Renal cortex interstitium (tissue), 11 donors: ENCODE measurements around the gene SLC9C1. TPM values are rescaled to one million over a fixed set of nuclear protein-coding genes. Genes with fewer than 3 reads are reported as not detected.

ENCODE experiments used
- DNase-seq, 11 donors: peaks; one replicate each; pipeline ENCODE4 v3.0.0-alpha.2; 2013; ENCODE audit warnings: low read depth in 9 of 11, low spot score in 4 of 11; ENCODE audit errors: extremely low read depth in 1 of 11
- polyA plus RNA-seq, 3 donors: library from polyadenylated mRNA; unstranded; fragments of 120-200 nt; gene quantifications; one replicate each; pipeline ENCODE4 v1.2.1, GENCODE V29; 2013; ENCODE audit not compliant: insufficient read length in 3 of 3

The SLC9C1 gene
- polyA plus RNA-seq, 3 donors: 0.61 to 0.65 (median 0.62) TPM

DNA sequence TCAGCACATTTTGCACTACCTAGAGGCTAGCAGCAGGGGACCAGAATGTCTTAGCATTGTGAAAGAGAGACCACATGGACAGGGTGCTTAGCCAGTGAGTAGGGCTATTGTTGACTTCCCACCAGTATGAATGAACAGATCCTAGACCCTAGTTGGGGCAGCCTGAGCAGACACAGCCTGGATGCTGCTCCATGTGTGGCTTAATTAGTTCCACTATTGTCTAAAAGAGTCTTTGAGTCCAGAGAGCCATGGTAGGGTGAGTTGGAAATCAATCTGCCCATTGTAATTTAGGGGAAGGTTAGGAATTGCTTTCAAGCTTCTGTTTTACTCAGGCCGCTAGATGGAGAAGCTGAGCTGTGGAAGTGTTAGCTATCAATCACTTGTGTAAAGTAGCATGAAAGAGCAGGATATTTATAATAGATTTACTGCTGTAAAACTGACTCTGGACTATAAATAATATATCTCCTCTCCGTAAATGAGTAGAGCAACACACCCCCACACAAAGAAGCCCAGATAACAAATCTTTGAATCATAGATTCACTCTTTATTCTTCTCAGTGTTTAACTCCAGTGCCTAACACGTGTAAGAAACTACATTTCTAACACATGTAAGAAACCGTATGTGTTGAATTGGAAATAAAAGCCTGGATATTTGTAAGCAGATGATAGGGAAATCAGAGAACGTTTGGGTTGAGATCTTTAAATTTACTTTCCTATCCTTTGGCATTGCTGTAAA, 156.9 kb downstream of the SLC9C1 start:
- DNase-seq: peak in 8 of 11 donors; percentile 34 to 67 (median 48)

DNA sequence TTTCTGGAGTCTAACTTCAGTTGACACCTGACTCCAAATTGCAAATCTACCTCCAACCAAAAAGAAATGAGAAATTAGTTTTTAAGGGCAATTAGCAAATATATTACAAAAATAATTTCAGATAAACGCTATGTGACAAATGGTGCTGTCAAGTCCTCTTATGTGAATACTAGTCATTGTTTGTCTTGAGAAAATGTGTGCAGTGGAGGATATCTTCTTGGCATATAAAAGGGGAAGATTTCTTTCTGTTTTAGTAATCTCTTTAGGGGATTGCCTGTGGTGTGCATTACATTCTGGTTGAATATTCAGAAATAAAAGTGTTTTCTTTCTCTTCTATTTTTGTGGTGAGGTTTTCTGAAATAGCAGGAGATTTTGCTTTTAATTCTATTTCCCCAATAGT, 158.0 kb downstream of the SLC9C1 start:
- DNase-seq: no peak

GRCh38 chr3:112134335-112135124, 159.5 kb downstream of the SLC9C1 start:
- DNase-seq: no peak

DNA sequence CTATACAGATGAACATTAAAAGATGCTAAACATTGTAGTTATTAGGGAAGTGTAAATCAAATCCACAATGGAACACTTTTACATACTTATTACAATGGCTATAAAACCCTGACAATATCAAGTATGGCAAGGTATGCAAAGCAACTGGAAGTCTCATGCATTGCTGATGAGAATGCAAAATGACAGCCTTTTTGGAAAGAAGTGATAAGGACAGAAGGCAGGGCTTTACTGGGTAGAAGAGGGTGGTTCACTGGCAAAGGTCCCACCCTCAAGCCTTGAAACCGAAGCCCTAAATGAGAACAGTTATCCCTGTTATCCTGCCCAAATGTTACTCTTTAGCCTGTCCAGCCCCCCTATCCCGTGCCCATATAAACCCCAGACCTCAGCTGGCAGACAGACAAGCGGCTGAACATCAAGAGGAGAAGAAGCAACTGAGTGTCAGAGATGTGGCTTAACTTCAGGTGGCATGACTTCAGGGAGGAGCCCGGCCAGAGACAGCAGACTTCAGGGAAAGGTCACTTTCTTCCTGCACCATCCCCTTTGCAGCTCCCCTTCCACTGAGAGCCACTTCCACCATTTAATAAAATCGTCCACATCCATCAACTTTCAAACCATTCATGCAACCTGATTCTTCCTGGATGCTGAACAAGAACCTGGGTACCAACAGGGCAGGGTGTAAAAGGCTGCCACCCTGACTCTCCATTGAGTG, 160.2 kb downstream of the SLC9C1 start:
- no peak for DNase-seq

GRCh38 chr3:112132975-112133448, 161.0 kb downstream of the SLC9C1 start, which contains the start of gene GCSAM:
TSS of gene GCSAM (minus strand) at chr3:112133248. CDS start at chr3:112133120, 128 bp downstream.
- no peak for DNase-seq

DNA sequence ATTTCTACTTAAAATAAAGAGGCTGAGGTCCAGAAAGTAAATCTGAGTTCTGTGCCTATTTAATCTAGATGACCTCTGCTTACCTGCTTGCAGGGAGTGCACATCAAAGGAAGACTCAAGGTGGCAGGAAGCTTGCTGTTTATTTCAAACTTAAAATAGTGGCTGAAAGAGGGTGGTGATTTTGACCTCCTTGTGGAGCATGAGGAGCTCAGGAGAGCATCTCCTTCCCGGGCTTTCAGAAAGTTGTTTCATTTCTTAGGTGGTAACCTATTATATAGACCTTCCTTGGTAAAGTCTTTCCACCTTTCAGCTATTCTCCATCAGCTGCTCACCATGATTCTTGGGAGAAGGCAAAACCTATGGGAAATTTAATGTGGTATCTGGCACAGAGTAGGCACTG, 161.5 kb downstream of the SLC9C1 start:
- DNase-seq: no peak

DNA sequence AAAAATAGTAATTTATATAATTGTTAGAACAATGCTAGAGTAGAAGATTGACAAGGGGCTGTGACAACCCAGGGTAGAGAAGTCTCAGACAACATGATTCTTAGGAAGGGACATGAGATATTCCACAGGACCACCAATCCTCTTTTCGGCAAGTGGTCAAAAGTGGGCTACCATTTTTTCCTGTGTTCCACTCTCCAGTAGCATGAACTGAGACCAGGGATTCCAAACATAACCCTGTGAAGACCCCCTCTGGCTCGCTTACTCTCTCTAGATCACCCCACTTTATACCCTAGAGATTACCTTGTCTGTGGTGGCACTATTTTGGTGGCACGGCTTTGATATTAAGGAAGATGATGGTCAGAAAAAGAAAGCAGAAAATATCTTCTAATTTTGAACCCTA, 161.9 kb downstream of the SLC9C1 start:
- no peak for DNase-seq

DNA sequence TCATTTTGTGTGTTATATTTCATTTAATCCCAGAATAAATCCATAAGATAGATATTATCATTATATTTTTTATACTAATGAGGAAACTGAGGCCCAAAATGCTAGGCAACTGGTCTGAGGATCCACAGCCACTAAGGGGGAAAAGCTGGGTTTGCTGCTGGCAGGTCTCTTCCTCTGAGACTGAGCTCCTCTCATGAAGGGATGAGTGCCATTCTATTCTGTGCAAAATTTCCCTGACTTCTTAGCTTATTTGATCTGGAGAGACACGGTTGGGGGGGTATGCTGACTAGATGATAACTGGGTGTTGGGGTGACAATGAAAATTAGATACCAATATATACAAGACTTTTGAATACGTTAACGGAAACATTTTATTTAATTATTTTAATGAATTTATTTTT, 162.9 kb downstream of the SLC9C1 start:
- no peak for DNase-seq

DNA sequence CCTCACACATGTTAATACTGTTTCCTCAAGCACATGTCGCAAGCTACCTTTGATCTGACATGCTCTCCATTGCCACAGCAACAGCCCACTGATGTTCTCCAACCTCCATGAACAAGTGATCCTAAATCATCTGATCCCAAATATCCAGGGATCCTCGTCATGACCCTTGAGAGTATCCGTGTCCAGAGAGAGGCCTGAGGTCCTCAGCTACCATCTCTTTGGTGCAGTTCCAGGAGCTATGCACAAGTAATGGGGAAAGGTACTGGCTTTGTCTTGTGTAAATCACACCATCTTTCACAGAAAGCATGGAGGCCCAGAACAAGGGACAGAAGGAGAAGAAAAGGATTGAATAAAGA, 163.4 kb downstream of the SLC9C1 start:
- DNase-seq: no peak

GRCh38 chr3:112129925-112130637, 163.9 kb downstream of the SLC9C1 start:
- DNase-seq: no peak

- DNase-seq: peak in 3 of 11 donors; percentile 26 to 38 (median 33)
Observed at GRCh38 chr3:112128843-112129727, 164.9 kb downstream of the SLC9C1 start.

GRCh38 chr3:112127522-112128494, 166.2 kb downstream of the SLC9C1 start:
- DNase-seq: no peak

DNA sequence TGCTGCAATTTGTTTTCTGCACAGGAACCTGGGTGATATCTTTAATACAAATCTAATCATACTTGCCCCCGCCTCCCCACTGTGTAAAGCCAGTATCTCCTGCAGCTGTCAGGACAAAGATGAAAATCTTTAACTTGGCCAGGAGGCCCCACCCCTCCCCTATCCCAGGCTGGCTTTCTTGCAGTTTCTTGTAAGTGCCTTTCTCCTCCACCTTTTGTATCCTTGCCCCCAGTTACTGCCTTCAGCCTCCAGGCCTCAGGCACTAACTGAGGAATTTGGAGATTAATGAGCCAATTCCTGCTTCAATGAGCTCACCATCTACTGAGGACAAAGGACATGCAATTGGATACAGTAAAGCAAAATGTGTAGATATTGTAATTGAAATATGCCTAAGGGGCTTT, 167.5 kb downstream of the SLC9C1 start:
- DNase-seq: peak in 6 of 11 donors; percentile 49 to 79 (median 60)

- DNase-seq: no peak
Observed at GRCh38 chr3:112124907-112125607, 169.0 kb downstream of the SLC9C1 start.

GRCh38 chr3:112123548-112123947, 170.5 kb downstream of the SLC9C1 start:
- no peak for DNase-seq

DNA sequence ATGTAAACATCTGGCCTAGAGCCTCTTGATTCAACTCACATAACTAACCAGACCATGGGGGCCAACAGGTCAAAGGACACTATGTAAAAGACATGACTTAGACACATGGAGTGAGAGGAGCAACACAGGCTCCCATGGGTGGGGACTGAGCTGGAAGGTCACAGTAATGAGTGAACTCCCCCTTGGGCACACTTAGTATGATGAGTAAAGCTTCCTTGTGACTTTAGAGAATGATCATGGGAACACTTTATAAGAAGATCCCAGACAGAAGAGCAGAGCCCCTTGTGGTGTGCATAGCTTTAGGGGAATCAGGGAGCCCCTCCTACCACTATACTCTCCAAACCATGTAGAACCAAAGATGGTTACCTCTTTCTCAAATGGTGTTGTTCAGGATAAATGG, 171.1 kb downstream of the SLC9C1 start:
- DNase-seq: no peak
